IMR-90 (cell line): ENCODE results near the gene STKLD1.

Experiments used
- BHLHE40 ChIP-seq: fragments of 150-350 bp; IDR thresholded peaks from 2 replicates; pipeline ENCODE4 v1.6.1; 2016; ENCODE audit warnings: mild to moderate bottlenecking, low read depth, low read length
- CTCF ChIP-seq: conservative IDR thresholded peaks from 2 replicates; pipeline ENCODE4 v1.5.1; 2012; ENCODE audit warnings: mild to moderate bottlenecking, low read depth, low read length, improper control_type of control experiment
- POLR2A ChIP-seq: IDR thresholded peaks from 2 replicates; pipeline ENCODE4 v1.6.1; 2012; ENCODE audit warnings: mild to moderate bottlenecking, low read depth, low read length
- RCOR1 ChIP-seq: IDR thresholded peaks from 2 replicates; pipeline ENCODE4 v1.6.1; 2012; ENCODE audit warnings: mild to moderate bottlenecking, low read length, improper control_type of control experiment; ENCODE audit not compliant: insufficient replicate concordance
- SMC3 ChIP-seq: fragments of 150-350 bp; IDR thresholded peaks from 2 replicates; pipeline ENCODE4 v1.6.1; 2016; ENCODE audit warnings: low read depth, mild to moderate bottlenecking, antibody characterized with exemption, low read length, moderate library complexity
- USF2 ChIP-seq: fragments of 150-350 bp; IDR thresholded peaks from 2 replicates; pipeline ENCODE4 v1.6.1; 2017; ENCODE audit warnings: mild to moderate bottlenecking, antibody characterized with exemption, low read length, low read depth

- TF ChIP-seq POLR2A (no peak), USF2 (no peak), SMC3 (no peak), BHLHE40 (no peak), CTCF (no peak), RCOR1 (no peak)
These were observed 28.4 kb downstream of the STKLD1 start for GRCh38 chr9:133404454-133405002.
